MV-4-11 (cell line): ENCODE measurements around the gene GPR173.

Experiments
- DNase-seq: peaks from one replicate; lab custom pipeline; 2025; lab: John Stamatoyannopoulos, UW

GPR173 gene

DNA sequence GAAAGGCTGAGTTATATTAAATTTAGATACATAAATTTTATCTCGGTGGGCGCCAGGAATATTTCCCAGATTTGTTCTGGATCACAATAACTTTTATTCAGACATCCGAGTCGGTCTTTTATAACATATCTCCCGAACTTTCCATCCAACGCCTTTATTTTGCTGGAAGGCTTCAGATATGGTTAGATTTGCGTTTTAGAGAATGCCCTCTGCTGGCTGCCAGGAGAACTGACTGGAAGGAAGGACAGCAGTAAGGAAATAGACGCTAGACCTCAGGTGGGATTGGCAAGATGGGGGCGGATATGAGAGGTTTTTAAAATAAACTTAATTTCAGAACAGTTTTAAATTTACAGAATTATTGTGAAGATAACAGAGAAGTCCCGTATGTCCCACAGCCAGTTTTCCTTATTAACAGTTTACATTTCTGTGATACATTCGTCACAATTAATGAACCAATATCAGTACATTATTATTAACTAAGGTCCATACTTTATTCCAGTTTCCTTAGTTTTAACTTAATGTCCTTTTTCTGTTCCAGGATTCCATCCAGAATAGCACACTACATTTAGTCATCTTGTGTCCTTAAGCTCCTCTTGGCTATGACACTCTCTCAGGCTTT is 40.7 kb downstream of the GPR173 start:
- DNase-seq, result peak; percentile 26

DNA sequence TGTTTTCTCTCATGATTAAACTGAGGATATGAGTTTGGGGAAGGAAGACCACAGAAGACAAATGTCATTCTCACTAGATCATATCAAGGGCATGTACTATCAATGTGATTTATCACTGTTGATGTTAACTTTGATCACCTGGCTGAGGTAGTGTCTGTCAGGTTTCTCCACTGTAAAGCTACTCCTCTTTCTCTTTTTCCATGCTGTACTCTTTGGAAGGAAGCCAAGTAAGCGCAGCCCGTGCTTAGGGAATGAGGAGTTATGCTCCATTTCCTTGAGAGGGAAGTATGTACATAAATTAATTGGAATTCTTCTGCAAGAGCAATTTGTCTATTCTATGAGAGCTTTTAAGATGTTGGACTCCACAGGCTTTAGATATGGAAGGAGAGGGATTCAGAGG is 41.3 kb downstream of the GPR173 start:
- no peak for DNase-seq

DNA sequence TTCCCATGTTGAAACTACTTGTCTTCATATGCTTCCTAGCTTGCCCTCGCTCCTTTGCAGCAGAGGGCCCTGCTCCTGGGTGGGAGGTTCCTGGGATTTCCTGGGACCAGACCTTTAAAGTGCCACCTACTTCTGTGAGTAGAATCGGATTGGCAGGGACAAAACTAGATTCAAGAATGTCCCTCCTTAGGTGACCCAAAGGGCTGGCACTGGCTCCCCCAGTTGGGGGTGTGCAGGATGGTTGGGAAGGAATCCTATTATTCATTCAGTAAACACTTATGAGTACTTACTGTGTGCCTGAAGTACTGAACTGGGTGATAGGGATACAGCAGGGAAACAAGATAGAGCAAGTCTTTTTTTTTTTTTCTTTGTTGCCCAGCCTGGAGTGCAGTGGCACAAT is 42.8 kb downstream of the GPR173 start:
- DNase-seq, result no peak

DNA sequence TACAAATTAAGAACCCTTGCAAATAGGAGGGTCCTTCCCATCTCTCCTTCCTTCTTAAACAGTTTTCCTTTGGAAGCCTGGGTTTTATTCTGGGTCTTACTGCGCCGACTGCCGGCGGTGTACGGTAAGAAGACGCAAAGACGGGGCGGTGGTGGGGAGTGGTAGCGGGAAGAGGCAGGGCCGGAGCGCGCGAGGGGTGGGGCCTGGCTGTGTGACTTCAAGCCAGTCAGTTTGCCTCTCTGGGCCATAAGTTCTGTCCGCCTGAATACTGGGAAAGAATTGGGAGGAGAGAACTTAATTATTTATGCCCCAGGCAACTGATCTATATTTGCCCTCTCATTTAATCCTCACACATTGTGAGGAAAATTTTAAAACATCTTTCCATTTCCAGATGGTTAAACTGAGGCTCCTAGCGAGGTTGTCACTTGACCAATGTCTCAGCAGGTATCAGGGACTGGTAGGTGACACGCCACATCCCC is 44.6 kb downstream of the GPR173 start:
- DNase-seq, result peak; percentile 60

DNA sequence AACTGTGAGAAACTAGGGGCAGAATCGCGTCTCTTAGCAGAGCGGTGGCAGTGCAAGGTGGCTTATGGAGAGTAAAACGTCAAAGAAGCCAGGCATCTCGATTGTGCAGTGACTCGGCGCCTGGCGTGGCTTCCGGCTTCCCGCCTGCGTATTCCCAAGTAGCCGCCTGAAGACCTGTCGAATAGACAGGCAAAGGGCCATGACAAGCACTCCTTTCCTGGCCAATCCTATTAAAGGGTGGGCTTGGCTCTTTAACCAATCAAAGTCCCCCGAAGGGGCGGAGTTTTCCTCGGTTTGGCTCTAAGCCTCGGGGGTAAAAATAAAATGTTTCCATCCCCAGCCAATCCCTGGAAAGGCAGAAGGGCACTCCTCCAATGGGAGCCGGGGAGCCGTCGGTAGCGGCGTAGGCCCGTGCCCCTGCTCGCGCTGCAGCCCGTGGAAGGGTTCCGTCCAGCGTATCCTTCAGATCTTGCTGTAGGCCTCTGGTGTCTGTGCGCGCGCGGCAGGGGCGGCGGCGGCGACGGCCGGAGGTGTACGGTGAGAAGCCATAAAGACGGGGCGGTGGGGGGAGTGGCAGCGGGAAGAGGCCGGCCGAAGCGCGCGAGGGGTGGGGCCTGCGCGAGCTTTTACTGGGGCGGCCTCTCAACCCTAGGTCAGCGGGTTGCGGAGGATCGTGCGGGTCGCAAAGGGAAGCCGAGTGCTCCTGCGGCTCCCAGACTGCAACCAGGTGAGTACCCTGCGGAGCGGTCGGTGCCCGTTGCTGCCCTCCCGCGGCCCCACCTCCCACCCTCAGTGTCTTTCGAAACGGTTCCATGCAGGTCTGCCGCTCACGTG is 45.4 kb downstream of the GPR173 start, which contains the start of gene KANTR:
Gene KANTR (plus strand): TSS at position 395 of the 834 bp plus-strand sequence. CDS start 30,131 bp downstream, outside the sequence.
- DNase-seq, result peak; percentile 95

DNA sequence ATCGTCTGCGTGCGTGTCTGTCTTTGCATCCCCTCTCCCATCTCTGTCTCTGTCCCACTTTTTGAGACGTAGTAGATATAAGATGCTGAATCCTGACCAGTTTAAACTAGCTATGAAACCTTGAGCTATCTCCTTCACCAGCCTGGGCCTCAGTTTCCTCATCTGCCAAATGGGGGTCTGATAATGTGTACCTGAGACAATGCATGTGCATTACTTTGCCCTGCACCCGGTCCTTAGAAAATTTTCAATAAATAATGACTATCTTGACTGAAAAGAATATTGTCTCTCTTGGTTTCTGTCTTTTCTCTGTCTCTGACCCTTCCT is 46.0 kb downstream of the GPR173 start:
- no peak for DNase-seq

DNA sequence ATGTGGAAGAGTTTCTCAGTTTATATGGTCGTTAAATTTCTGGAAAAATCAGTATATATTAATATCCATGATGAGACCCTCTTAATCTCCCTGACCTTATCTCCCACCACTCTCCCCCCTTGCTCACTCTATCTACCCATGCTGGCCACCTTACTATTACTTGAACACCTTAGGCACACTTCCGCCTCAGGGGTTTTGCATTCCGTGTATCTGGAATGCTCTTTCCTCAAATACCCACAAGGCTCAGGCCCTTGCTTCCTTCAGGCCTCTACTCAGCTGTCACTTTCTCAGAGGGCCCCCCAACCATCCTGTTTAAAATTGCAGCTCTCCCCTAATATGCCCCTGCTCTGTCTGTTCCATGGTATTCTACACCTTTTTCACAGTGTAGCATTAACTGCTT is 47.2 kb downstream of the GPR173 start:
- no peak for DNase-seq

DNA sequence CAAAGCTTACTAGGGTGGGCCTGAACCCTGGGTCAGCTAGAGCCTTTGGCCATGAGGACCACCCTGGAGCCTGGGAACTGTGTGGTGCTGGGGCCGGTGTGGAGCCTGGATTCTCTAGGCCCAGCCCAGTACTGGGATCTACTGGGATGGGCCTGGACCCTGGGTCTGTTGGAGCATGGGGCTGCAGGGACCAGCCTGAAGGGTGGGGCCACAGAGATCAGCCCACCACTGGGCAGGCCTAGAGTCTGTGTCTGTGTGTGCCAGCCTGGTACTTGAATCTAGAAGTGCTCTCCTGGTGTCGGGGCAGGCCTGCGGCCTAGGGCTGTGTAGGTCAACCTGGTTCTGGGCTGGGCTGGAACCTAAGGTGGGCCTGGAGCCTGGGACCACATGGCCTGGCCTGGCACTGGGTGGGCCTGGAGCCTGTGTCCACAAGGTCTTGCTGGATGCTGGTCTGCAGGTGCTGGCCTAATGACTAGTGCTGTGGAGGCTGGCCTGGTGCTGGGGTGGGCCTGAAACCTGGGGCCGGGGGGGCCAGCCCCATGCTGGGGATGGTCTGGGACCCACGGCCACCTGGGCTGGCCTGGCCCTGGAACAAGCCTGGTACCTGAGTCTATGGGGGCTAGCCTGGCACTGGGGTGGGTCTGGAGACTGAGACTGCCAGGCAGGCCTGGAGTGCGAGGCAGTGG is 66.4 kb downstream of the GPR173 start:
- DNase-seq, result no peak

DNA sequence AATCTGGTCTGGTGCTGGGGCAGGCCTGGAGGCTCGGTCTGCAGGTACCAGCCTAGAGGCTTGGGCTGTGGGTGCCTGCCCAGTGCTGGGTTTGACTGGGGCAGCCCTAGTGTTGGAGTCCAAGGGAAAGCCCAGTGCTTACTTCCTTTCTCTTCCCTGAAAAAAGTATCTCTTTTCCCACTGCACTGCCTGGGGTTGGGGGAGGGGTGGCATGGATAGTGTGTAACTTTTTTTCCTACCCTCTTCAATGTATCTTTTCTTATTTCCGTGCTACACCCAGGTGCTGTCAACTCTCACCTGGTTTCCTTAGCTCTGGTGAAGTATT is 66.9 kb downstream of the GPR173 start:
- no peak for DNase-seq

DNA sequence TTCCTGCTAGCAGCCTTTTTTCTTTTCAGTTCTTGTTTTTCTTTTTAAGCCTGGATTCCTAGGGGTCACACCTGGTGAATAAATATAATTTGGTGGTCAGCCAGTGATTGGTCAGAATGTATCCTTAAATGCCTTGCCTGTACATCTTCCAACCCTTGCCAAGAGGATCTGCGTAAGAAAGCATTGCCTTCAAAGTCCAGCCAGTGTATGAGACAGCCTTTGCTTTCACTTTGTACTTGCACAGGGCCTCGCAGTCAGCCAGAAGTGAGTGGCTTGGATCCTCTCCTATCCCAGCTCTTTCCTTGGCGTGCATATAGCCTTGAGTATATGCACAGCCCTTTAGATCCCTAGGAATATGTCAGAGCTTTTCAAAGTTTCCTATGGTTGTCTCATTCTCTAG is 67.5 kb downstream of the GPR173 start:
- DNase-seq, result no peak

DNA sequence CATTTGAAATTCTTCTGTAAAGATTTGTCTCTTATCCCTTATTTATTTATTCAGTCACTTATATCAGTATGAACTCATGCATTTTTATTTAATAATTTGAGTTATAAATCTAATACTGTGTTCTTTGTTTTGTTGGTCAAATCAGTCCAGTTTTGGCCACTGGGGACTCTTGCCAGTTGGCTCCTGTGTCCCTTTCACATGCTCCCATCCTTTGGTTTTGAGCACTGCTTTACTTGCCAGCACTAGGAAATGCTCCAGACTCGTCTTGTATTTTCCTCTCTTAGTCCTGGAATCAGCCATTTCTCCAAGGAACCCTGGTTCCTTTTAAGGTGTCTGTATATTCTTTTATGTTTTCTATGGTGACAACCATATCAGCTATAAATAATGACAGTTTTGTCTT is 73.4 kb downstream of the GPR173 start:
- DNase-seq, result no peak

DNA sequence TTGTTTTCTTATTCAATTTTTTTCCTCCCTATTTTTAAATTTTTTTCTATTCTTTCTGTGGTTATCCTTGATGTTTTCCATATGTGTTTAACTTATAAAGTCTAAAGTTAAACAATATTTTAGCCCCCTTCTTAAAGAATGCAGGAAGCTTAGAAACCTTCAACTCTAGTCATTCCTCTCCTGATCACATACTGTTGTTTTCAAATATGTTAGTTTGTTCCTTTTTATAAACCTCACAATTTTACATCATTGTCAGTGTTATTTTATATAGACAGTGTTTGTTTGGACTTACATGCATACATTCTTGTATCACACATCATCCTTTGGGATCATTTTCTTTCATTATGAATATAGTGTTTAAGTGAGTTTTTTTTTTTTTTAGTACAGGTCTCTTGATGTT is 76.9 kb downstream of the GPR173 start:
- DNase-seq, result no peak

DNA sequence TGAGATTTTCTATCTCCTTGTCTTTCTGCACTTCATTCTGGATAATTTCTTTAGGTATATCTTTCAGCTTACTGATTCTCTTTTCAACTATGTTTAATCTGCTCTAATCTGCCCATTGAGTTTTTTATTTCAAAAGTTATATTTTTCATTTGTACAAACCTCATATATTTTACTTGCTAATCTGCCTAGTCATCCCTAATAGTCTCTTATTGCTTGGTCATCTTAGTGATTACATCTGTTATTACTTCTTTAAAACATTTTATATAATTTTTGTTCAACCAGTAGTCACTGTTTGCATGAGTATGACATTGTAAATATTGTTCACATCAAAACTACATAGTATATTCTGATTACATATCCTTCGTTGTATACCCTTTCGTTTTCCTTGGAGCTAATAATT is 77.8 kb downstream of the GPR173 start:
- DNase-seq, result no peak

DNA sequence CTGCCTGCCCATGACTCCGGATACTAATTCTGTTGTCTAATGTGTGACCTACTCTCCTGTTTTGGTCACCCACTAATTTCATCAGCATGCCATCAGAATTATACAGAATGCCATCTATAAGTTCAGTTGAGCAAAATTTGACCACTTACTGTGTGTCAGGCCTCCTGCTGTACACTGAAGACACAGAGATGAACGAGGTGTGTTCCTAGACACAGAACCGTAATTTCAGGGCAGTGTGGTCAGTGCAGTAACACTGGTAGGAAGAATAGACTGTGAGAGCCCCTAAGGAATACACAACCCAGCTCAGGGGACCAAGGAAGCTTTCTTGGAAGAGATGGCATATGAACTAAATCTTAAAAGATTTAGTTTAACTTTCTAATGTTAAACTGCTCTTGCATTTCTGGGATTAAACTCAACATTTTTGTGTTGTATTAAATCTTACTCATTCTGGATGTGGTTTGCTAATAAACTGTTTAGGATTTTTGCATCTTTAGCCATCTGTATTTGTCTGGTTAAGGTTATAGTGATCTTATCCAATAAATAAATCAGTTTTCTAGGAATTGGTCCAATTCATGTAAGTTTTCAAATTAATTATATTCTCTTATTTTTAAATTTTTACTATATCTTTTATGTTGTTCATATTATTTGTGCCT is 79.6 kb downstream of the GPR173 start:
- DNase-seq, result no peak
